ENCODE measurements around the gene CCER1.

The CCER1 gene

DNA sequence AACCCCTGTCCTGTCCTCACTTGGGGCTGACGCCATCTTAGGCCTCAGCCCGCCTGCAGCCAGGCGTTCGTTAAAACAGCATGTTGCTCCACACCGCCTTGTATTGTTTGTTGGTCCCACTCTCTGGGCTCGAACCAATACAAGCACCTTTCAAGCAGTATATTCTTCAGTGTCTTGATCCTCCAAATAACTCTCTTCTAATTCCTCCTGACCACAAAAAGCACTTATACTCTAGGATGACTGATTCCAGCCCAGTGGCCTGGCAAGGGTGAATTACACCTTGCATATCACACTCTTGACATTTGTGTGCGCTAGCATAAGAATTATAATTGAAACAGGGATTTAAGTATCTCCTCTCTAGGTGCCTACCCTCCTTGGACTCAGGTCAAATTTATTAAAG lies 7.1 kb downstream of the CCER1 start:
- H3K9me3 ChIP-seq, result no peaks in the 10 kb centered on the region
- H3K4me1 ChIP-seq (ENCODE audit: control insufficient read depth in 1 of 2, insufficient read depth in 1 of 2, low read depth in 1 of 2, low read length in 1 of 2), result no peaks in the 10 kb centered on the region
- no peak overlapping the region for H3K27ac ChIP-seq
- no peak for TF ChIP-seq CTCF (IDR thresholded peaks at IDR 0.05)
- no peaks in the 10 kb centered on the region for H3K36me3 ChIP-seq
- no peak overlapping the region for H3K4me3 ChIP-seq (ENCODE audit: low read depth in 1 of 2, low read length in 1 of 2)
- no peaks in the 10 kb centered on the region for H3K27me3 ChIP-seq

- no peak for TF ChIP-seq CTCF (IDR thresholded peaks at IDR 0.05)
- no peak overlapping the region for H3K27ac ChIP-seq
- H3K27me3 ChIP-seq, result no peaks in the 10 kb centered on the region
These were observed 9.8 kb downstream of the CCER1 start for GRCh38 chr12:90945070-90945649.

DNA sequence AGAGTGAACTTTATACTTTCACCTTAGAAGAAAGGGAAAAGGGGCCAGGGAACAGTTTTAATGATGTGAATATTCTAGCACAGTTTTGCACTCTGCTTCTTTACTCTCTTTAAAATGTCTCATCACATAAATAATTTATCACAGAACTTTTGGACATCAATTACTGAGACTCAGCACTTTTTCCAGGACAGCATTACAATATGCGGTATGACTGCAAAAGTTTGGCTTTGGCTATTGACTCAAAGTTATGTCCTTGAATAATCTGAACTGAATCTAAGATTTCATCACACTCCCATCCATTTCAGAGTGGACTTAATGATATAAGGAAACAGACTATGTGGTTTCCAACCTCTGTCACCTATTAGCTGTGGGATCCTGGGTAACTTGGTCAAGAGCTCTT lies 11.7 kb downstream of the CCER1 start:
- Histone ChIP-seq H3K4me1 (ENCODE audit: control insufficient read depth in 1 of 2, insufficient read depth in 1 of 2, low read depth in 1 of 2, low read length in 1 of 2) (no peaks in the 10 kb centered on the region), H3K4me3 (ENCODE audit: low read depth in 1 of 2, low read length in 1 of 2) (no peak overlapping the region), H3K27ac (no peak overlapping the region), H3K27me3 (no peaks in the 10 kb centered on the region), H3K36me3 (no peaks in the 10 kb centered on the region), H3K9me3 (no peaks in the 10 kb centered on the region)
- no peak for TF ChIP-seq CTCF (IDR thresholded peaks at IDR 0.05)

More at GRCh38 chr12:90945070-90945649, 9.8 kb downstream of the CCER1 start:
- H3K4me1 ChIP-seq (ENCODE audit: control insufficient read depth in 1 of 2, insufficient read depth in 1 of 2, low read depth in 1 of 2, low read length in 1 of 2), result no peaks in the 10 kb centered on the region
- H3K4me3 ChIP-seq (ENCODE audit: low read depth in 1 of 2, low read length in 1 of 2), result no peak overlapping the region
- H3K36me3 ChIP-seq, result no peaks in the 10 kb centered on the region
- no peaks in the 10 kb centered on the region for H3K9me3 ChIP-seq

- Histone ChIP-seq H3K27me3 (no peaks in the 10 kb centered on the region), H3K9me3 (no peaks in the 10 kb centered on the region)
- TF ChIP-seq CTCF (IDR thresholded peaks at IDR 0.05), result no peak
These were observed 14.0 kb downstream of the CCER1 start for GRCh38 chr12:90940872-90941499.

DNA sequence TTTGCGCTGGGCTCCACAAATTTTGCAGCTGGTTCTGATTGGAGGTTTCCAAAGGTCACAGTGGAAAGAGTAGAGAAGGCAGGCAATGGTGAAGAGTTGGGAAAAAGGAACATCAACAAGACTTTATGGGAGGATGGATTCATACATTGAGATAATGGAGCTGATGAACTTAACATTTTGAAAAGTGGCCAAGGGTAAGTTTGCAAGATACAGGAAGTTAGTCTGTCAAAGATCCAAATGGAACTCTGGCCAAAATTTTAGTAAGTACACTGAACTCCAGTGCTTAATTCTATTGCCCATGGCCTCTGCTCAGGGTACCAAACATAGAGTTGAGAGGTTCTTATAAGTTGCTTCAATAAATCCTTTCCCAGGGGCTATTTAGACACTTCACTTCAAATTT lies 15.6 kb downstream of the CCER1 start:
- H3K9me3 ChIP-seq, result no peaks in the 10 kb centered on the region
- no peak overlapping the region for H3K27ac ChIP-seq
- H3K27me3 ChIP-seq, result no peaks in the 10 kb centered on the region
- no peaks in the 10 kb centered on the region for H3K4me1 ChIP-seq (ENCODE audit: control insufficient read depth in 1 of 2, insufficient read depth in 1 of 2, low read depth in 1 of 2, low read length in 1 of 2)
- no peaks in the 10 kb centered on the region for H3K36me3 ChIP-seq
- no peak overlapping the region for H3K4me3 ChIP-seq (ENCODE audit: low read depth in 1 of 2, low read length in 1 of 2)
- TF ChIP-seq CTCF (IDR thresholded peaks at IDR 0.05), result no peak

More at GRCh38 chr12:90940872-90941499, 14.0 kb downstream of the CCER1 start:
- H3K4me1 ChIP-seq (ENCODE audit: control insufficient read depth in 1 of 2, insufficient read depth in 1 of 2, low read depth in 1 of 2, low read length in 1 of 2), result no peaks in the 10 kb centered on the region
- H3K4me3 ChIP-seq (ENCODE audit: low read depth in 1 of 2, low read length in 1 of 2), result no peak overlapping the region
- H3K27ac ChIP-seq, result no peak overlapping the region
- H3K36me3 ChIP-seq, result no peaks in the 10 kb centered on the region

All from neutrophil (primary cell).